HG03460 (cell line): ENCODE data around the gene MAP6.

Experiments
- ATAC-seq: cut with Tn5 transposase; IDR thresholded peaks from one replicate; pipeline ENCODE4 v1.9.1; 2021; ENCODE audit not compliant: unreplicated experiment

MAP6 gene

DNA sequence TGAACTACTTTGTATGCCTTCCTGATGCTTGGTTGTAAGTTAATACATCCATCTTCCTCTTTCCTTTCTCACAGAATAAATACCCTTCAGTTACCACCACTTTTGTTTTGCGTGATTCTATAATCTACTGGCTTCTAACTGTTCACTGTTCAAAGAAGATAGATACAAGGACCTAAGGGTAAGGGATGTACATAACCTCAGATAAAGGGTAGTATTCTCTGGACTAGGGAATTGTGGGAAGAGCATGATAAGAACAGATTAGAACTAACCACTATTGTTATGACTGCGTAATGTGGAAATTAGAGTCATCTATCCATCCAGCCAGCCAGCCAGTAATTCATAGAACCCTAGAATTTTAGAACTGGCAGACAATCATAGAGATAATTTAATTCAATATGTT lies 36.4 kb downstream of the MAP6 start:
- ATAC-seq: no peak

- no peak for ATAC-seq
Observed at GRCh38 chr11:75631086-75631730, 37.6 kb downstream of the MAP6 start.

DNA sequence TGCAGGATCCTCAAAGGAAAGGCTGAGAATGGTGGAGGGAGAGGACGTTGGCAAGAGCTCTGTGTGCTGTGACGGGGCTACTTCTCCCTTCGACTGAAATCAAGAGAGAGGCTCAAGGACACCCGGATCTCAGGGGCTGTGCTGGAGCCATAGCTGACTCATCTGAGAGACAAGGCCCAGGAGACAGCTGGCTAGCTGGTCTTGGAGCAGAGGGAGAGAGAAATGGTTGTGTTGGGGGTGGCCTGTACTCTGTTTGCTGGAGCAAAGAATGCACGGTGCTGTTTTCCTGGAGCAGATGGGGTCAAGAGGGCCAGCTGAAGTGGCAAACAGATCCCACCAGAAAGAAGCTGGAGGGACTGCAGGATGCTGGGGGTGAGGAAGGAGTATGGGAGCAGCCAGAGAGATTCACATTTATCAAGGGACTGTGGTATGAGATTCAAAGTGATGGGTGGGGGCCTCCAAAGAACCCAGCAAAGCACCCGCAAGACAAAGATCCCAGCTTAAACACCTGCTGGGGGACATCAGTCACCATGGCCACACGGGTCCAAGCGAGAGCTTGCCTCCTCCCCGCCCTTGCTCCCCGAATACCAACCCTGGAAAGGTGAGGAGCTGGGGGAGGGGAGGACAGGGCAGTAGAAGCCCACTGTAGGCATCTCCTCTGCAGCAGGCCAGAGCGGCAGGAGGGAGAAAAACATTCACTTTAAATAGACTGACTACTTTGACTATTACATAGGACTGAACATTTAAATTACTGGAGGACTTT lies 40.8 kb downstream of the MAP6 start:
- no peak for ATAC-seq

- ATAC-seq: no peak
Observed at GRCh38 chr11:75626889-75627529, 41.8 kb downstream of the MAP6 start.

- ATAC-seq: no peak
Observed at GRCh38 chr11:75625991-75626888, 42.6 kb downstream of the MAP6 start.

DNA sequence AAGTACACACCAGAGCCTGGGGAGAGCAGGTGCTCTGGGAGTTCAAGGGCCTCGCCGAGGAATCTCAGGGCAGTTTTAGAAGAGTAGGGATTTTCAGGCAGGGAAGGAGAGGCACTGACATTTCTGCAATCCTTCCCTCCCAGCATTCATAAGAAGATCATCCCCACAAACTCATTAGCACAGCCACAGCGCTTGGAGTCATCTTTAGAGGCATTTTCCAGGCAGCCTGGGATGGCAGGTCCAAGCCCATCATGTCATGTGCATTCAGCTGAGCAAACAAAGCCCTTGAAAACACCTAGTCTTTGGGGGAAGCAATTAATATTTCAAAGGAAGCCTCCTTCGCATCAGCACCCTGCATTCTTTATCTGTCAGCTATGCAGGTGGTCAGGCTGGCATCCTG lies 43.8 kb downstream of the MAP6 start:
- ATAC-seq: no peak

DNA sequence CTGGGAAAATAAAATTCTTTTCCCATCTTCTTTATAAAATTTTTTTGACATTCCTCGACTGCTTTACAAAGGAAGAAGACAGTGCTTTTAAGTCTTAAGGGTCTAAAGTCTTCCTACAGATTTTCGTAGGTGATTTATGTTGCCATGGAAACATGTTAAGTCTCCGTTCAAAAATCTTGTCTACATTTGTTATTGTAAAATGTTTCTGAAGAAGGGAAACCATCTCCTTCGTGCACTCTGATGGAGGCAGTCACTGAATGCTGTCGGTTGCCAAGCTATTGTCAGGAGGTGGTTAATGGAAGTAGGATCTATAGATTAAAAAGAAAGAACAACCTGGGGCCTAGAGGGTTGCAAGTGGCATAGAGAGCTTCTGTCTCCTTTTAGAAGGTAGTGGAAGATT lies 52.6 kb downstream of the MAP6 start:
- ATAC-seq: no peak

DNA sequence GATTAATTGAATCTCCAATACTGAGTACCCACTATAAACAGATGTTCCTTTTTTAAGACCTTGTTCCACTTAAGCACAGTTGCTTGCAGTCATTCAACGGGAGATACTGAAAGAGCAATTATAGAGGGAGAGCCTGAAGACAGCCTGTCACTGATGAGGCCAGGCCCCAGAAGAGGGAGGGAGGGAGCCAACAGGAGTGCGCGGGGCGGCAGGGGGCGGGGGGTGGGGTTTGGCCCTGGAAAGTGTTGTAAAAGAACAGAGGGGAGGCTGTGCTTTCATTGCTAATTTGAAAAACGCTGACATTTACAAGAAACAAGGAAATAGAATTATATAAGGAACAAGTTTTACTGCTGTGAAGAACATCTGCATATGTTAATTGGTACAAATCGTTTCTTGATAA lies 53.1 kb downstream of the MAP6 start:
- no peak for ATAC-seq

DNA sequence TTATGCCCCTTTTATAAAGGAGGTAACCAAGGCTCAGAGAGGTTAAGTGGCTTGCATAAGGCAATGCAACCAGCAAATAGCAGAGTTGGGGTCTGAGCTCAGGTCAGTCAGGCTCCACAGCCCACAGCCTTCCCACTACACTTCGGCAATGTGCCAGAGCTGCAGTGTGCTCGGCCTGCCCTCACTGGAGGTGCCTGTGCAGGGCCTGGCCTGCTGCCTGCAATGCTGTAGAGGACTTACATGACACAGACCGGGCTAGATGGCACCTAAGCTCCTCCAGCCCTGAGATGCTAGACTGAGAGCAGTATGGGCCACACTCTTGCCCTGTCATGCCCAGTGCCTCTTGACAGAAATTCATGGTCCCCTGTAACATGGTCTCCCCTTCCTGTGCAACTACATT lies 57.0 kb downstream of the MAP6 start:
- no peak for ATAC-seq

GRCh38 chr11:75606099-75606498 lies 62.7 kb downstream of the MAP6 start:
- no peak for ATAC-seq

GRCh38 chr11:75603791-75604736 lies 64.8 kb downstream of the MAP6 start:
- ATAC-seq: no peak

- no peak for ATAC-seq
Observed at GRCh38 chr11:75602951-75603350, 65.9 kb downstream of the MAP6 start.

DNA sequence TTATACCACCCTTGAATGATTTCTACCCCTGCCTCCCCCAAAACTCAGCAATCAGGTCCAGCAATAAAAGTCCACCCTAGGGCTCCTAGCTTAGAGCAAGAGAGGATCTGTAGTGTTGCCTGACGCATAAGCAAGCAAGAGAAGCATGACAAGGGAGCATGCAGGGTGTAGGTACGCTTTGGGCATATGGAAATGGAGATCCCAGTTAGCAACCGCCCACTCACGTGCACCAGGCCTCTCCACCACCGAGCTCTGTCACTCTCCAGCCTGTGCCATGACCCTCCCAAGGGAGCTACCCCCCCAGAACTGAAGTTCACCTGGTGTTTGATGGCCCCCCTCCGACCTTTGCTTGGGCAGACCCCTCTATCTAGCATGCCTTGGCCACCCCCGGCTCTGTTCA lies 67.3 kb downstream of the MAP6 start:
- ATAC-seq: no peak

DNA sequence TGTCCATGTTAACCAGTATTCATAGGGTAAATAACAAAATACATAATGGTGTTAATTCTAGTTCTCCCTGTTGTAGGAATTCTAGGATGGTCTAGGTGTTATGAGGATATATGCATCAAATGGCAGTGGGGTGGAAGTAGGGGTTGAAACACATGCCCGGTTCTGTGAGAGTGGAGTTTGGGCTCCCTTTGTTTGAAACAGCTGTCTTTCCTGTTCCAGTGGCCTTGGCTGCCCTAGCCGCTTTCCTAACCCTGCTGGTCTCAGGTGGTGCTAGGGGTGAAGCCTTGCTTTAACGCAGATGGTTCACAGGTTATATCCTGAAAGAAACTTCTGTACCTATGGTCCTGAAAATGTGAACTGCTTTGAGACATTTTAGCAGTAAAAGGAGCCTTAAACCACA lies 68.5 kb downstream of the MAP6 start:
- no peak for ATAC-seq

DNA sequence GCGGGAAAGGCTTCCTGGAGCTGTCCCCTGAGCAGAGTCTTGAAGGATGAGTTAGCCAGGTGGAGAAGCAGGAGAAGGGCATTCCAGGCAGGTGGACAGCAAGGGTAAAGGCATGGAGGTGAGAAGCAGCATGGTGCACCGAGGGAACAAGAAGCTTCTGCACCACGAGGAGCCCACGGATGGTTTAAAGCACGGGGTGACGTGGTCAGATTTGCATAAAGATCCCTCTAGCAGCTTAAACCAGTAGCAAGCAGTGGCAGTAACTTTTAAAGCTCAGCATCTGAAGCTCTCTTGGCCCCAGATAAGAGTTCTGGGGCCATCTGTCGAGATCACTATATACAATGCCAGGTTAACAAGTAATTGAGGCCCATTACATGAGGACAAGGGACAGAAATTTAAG lies 69.9 kb downstream of the MAP6 start:
- no peak for ATAC-seq

GRCh38 chr11:75598264-75598663 lies 70.6 kb downstream of the MAP6 start:
- ATAC-seq: no peak

DNA sequence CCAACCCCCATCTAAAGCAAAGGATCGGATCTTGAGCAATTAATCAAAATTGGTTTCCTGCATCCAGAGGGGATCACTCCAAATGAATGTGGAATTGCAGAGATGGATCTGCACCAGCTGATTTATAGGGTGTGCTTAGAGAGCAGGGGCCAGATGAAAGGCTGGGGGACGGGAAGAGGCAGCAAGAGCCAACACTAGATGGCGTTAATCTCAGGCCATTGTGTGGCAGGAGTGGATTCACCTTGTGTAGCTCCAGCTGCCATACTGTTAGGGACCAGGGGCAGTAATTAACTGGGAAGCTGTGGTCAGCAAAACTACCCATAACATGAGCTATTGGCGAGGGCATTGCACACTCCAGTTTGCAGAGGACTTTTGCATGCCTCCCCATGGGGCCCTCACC lies 71.2 kb downstream of the MAP6 start:
- ATAC-seq: no peak

- no peak for ATAC-seq
Observed at GRCh38 chr11:75596914-75597313, 71.9 kb downstream of the MAP6 start.

DNA sequence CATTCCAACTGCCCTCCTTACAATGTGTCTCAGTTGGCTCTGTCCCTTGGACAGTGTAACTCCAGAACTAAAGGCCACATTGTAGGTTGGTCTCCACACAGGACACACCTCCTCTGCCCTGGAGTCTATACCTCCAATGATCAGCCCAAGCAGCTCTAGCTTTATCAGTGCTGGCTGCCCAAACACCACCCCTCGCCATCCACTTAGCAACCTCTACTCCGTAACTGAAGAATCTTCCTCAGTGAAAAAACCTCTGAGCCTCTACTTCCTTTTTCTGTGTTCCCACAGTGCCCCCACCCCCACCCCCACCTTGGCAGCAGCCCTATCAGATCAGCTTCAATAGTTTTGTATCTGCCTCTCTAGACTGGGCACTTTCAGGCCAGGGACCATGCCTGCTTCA lies 73.4 kb downstream of the MAP6 start:
- no peak for ATAC-seq

- no peak for ATAC-seq
Observed at GRCh38 chr11:75594211-75594610, 74.6 kb downstream of the MAP6 start.
